Measurements from ENCODE around the gene ZSCAN10. TPM values are rescaled to one million over a fixed set of nuclear protein-coding genes. Genes with fewer than 3 reads are reported as not detected.
A peak's percentile ranks its signal among the peaks of the same experiment; 100 is the strongest.

Gene ZSCAN10
- total RNA-seq = not detected

GRCh38 chr16:3098459-3099394, at the start of gene ZSCAN10:
ZSCAN10 (minus strand) TSS chr16:3099294; CDS start chr16:3092937, 6,357 bp downstream.
- H3K9me3 ChIP-seq = no peaks in the 10 kb centered on the region
- H3K36me3 ChIP-seq = no peaks in the 10 kb centered on the region
- H3K27ac ChIP-seq = no peak within 1 kb of the TSS
- H3K4me3 ChIP-seq = peak within 1 kb of the TSS in 1 of 2 donors; percentile 31
- no peak for TF ChIP-seq CTCF (IDR thresholded peaks at IDR 0.05)
- no peak for DNase-seq (ENCODE audit: low spot score)
- H3K27me3 ChIP-seq = no peaks in the 10 kb centered on the region
- H3K4me1 ChIP-seq = peaks cover 0 to 26% of the 10 kb centered on the region in 2 donors

GRCh38 chr16:3148256-3149192, 49.4 kb upstream of the ZSCAN10 start:
- no peak for TF ChIP-seq CTCF (IDR thresholded peaks at IDR 0.05)
- Histone ChIP-seq H3K4me1 (peaks cover 0 to 37% of the 10 kb centered on the region in 2 donors), H3K27me3 (no peaks in the 10 kb centered on the region), H3K9me3 (no peaks in the 10 kb centered on the region), H3K36me3 (no peaks in the 10 kb centered on the region), H3K27ac (no peak overlapping the region), H3K4me3 (no peak overlapping the region)
- no peak for DNase-seq (ENCODE audit: low spot score)

- TF ChIP-seq CTCF (IDR thresholded peaks at IDR 0.05) = no peak
- Histone ChIP-seq H3K4me1 (peaks cover 0 to 44% of the 10 kb centered on the region in 2 donors), H3K36me3 (no peaks in the 10 kb centered on the region), H3K9me3 (no peaks in the 10 kb centered on the region), H3K27ac (no peak overlapping the region), H3K27me3 (no peaks in the 10 kb centered on the region), H3K4me3 (no peak overlapping the region)
- DNase-seq (ENCODE audit: low spot score) = no peak
Observed at GRCh38 chr16:3147757-3148104, 48.6 kb upstream of the ZSCAN10 start.

GRCh38 chr16:3147046-3147756, 48.1 kb upstream of the ZSCAN10 start:
- Histone ChIP-seq H3K27me3 (no peaks in the 10 kb centered on the region), H3K4me3 (no peak overlapping the region), H3K4me1 (peaks cover 0 to 45% of the 10 kb centered on the region in 2 donors), H3K27ac (no peak overlapping the region), H3K9me3 (no peaks in the 10 kb centered on the region), H3K36me3 (peaks cover 2% of the 10 kb centered on the region)
- DNase-seq (ENCODE audit: low spot score) = no peak
- TF ChIP-seq CTCF (IDR thresholded peaks at IDR 0.05) = no peak

GRCh38 chr16:3145660-3146059, 46.6 kb upstream of the ZSCAN10 start:
- no peak for DNase-seq (ENCODE audit: low spot score)
- peaks cover 15% of the 10 kb centered on the region for H3K36me3 ChIP-seq
- H3K27ac ChIP-seq = no peak overlapping the region
- H3K4me1 ChIP-seq = peaks cover 0 to 29% of the 10 kb centered on the region in 2 donors
- TF ChIP-seq CTCF (IDR thresholded peaks at IDR 0.05) = no peak
- no peaks in the 10 kb centered on the region for H3K9me3 ChIP-seq
- H3K4me3 ChIP-seq = no peak overlapping the region
- no peaks in the 10 kb centered on the region for H3K27me3 ChIP-seq

Measured in right atrium auricular region (tissue), 2 donors.